HG03066 (cell line): Measurements from ENCODE around the gene LTA.
"Not testable (repeated sequence)": the region's sequence is repeated elsewhere in the genome, so short reads cannot be mapped to it uniquely, and the experiment has no call there.

Experiments used
- ATAC-seq: cut with Tn5 transposase; IDR thresholded peaks from one replicate; pipeline ENCODE4 v1.9.1; 2021; ENCODE audit warnings: low read depth; ENCODE audit not compliant: unreplicated experiment

The LTA gene

DNA sequence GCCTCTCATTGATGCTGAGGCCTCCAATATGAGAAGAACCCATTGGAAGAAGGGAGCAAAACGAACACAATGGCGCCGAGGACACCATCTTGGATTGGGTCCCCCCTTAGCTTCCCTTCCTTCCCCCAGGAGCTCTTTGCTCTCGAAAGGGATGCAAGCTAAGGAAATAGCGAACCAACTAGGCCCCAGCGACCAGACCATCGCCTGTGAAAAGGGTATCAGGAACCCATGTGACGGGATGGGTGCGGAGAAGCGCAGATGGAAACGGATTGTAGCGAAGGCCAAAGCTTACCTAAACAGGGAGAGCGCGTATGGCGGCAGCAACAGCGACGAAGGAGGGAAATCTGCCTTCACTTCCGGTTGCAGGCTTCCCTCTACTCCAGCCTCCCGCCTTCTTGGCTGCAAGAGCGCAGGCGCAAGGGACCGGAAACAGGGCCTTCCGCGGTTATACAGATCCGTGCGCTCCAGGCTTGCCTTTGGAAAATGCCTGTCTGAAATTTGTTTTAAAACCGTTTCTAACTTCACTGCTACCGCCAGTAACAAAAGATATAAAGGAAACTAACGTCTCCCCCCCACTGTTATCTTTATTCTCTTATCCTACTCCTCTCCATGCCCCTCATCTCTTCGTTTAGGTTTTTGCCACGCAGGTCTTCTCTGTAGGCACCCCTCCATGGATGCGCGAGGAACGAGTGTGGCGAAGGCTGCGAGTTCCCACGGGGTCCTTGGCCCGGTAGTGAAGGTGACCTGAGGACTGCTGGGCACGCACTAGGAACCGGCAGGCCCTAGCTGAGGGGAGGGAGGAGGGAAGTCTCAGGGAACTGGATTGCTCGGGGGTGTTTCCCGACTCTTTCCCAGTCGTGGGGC lies 30.2 kb upstream of the LTA start, which contains the start of gene DDX39B:
Gene DDX39B (minus strand): TSS at position 346 of the 864 bp plus-strand sequence. CDS start 1,471 bp downstream, outside the sequence.
- ATAC-seq, result peak; percentile 65

DNA sequence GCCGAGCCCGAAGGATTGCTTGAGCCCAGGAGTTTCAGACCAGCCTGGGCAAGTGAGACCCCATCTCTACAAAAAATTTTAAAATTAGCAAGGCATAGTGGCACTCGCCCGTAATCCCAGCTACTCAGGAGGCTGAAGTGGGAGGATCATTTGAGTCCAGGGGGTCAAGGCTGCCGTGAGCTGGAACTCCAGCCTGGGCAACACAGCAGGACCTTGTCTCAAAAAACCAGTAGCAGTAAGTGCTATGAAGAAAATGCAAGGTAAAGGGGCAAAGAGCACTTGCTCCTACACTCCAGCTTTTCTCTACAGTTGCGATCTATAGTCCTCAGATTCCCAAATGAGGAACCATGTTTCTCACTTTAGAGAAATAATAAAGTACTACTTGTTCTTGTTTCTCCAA lies 28.4 kb upstream of the LTA start:
- no peak for ATAC-seq

DNA sequence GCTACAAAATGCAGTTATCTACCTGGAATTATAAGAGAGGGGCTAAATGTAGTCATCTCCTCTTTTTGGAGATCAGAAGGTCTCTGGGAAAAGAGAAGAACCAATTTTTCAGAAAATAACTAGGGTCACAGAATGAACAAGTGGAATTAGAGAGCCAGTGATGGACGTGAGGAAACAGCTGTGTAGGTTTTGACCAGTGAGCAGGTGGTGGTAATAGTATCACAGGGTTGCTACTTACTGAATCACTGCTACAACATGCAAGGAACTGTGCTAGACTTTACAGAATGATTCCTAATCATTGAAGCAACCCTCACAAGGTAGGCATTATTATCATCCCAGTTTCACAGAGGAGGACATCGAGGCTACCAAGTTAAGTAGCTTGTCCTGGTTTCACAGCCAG lies 27.4 kb upstream of the LTA start:
- ATAC-seq, result no peak

DNA sequence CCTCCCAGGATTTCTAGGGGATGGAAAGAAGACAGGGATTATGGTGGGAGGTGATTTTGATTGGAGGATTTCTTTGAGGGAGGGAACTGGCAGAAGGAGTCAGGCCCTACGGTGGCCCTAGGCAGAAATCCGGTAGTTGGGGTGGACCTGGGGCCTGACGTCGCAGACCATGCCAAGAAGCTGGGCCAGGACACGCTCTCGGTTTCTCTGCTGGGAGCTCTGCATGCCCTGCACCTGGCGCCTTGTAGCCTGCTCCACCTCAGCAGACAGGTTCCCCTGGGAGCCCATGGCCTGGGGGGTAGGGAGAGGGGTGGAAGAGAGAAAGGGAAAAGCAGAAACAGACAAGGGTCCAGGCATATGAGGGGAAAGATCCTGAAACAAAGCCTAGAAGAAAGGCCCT lies 26.8 kb upstream of the LTA start:
- ATAC-seq, result no peak

DNA sequence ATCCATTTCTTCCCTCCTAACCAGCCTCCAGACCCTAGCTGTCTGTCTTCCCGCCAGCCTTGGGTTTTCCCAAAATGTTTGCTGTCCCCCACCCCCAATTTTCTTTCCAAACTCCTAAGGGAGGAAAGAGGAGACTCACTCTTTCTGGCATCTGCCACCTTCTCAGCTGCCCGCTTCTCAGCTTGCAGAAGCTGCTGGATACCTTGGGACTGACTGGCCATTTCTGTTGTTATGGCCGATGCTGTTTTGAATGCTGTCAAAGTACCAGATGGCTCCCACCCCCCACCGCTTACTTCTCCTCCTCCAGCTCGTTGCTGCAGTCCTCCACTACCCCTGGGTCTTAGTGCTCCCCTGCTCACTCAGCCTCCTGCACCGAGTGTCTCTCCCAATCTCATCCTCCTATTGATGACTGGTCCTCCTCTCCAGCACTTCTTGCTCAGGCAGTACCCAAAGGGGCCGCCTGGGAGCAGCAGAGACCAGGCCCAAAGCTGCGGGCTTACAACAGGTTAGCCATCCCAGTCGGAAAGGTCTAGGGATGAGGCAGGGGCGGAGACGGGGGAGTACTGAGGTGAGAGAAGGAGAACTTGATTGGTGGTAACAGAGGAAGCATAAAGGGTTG lies 25.6 kb upstream of the LTA start, which contains the start of gene ATP6V1G2:
Gene ATP6V1G2 (minus strand): TSS at position 270 of the 619 bp plus-strand sequence. CDS start 49 bp downstream, at position 221.
- ATAC-seq, result no peak

DNA sequence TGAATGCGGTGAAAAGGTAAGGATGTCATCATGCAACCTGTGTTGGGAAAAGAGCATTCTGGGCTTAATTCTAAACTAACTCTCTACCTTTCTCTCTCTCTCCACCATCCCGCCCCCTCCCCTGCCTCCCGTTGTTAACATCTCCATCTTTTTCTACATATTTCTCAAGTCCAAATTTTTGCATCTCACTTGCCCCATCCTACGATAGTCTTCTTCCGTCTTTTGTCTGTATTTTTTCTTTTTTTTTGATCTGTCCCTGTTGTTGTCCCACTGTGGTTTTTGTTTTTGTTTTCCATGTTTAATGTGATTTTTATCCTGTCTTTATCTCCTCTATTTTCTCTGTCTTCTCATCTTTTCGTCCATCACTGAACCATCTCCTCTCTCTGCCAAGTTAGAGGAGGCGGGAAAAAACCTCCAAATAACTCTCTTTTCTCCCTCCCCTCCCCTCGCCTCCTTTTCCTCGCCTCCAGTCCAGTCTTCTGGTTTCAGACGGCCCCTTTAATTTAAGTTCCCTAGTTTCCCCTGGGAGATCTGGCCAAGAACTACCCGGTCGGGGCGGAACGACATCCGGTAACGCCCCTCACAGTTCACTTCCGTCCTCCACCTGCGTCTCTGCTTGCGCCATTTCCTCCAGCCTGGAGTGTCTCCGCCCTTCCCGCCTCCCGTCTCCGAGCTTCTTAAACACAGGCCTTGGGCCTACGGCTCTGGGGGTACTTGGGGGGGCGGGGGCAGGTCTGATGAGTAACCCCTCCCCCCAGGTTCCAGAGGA lies 24.9 kb upstream of the LTA start, which contains the start of gene NFKBIL1:
Gene NFKBIL1 (plus strand): TSS at position 651 of the 769 bp plus-strand sequence. CDS start 87 bp downstream, at position 738.
- peak; percentile 58 for ATAC-seq

DNA sequence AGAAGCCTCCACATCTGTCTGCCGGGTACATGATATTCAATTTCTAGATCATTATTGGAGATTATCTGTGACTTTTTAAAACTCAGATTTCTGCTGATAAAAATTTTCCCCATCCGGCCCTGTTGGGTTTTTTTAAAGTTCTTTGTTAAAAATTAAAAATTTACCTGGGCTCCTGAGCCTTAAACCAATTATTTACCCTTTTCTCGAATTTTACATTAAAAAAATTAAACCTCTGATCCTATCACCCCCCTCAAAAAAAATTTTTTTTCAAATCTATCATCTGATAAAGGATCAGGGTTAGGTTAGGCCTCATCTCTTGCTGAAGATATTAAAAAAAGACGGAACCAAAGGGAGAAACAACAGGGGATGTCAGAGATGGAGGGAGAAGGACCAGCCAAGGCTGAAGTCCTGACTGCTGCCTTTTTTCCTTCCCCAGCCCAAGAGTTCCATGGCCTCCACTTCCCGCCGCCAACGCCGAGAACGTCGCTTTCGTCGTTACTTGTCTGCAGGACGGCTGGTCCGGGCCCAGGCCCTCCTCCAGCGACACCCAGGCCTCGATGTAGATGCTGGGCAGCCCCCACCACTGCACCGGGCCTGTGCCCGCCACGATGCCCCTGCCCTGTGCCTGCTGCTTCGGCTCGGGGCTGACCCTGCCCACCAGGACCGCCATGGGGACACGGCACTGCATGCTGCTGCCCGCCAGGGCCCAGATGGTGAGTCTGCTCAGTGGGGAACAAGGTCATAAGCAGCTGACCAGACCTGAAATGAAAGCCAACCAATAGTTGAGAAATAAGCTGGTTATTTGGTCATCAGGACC lies 24.2 kb upstream of the LTA start:
- no peak for ATAC-seq

DNA sequence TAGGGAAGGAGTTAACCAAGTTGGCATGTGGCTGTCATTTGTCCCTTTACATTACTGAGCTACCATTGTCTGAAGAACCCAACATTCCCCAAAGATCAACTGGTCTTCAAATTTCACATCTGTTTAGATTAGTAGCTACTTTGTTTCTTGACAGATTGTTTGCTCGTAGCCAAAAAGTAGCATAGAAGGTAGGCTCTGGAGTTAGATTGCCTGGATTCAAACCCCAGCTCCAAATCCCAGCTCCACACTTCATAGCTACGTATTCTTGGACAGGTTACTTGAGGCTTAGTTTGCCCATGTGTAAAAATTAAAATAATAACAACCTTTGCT lies 23.6 kb upstream of the LTA start:
- ATAC-seq, result no peak

DNA sequence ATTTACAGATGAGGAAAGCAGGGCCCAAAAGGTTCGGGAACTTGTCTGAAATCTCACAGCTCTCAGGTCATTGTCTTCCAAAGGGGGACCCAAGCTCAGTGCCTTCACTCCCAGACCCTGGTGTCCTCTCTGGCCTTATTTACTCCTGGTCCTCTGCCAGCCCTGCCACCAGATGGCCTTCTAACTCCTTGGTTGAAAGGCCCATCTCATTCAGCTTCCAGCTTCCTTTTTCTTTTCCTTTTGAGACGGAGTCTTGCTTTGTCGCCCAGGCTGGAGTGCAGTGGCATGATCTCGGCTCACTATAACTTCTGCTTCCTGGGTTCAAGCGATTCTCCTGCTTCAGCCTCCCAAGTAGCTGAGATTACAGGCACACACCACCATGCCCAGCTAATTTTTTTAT lies 20.7 kb upstream of the LTA start:
- ATAC-seq, result not testable (repeated sequence)

DNA sequence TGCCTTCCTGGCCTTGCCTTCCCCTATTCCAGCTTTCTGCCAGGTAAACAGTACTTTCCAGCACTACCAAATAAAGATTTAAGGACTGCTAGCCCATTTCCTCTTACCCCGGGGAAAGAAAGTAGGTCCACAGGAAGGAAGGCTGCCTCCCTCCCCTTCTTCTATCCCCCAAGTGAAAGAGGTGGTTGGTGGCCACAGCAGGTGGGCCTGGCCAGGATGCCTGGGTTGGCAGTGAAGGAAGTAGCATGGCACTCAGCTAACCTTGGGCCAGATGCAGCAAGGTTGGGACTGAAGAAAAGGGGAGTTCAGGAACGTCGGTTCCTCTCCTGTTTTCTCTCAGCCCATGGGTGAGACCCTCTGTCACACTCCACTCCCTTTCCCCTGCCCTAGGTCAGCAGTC lies 15.8 kb upstream of the LTA start:
- ATAC-seq, result no peak

DNA sequence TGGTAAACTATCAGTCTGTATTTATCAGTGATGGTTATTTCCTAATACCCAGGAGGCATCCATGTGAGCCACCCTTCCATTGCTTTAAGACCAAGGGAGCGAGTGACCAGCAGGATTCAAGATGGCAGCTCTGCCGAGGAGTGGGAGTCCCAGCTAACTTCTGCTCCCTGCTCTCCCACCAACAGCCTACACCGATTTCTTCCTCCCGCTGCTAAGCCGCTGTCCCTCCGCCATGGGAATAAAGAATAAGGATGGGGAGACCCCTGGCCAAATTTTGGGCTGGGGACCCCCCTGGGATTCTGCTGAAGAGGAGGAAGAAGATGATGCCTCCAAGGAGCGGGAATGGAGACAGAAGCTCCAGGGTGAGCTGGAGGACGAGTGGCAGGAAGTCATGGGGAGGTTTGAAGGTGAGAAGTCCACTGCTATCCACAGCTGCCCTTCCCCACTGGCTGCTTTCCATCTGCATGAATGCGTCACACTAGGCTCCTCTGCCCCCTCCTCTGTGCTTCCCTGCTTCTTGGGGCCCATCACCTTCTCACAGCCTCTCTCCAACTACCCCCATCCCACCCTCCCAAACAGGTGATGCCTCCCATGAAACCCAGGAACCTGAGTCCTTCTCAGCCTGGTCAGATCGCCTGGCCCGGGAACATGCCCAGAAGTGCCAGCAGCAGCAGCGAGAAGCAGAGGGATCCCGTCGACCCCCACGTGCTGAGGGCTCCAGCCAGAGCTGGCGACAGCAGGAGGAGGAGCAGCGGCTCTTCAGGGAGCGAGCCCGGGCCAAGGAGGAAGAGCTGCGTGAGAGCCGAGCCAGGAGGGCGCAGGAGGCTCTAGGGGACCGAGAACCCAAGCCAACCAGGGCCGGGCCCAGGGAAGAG lies 14.4 kb upstream of the LTA start:
- ATAC-seq, result no peak

DNA sequence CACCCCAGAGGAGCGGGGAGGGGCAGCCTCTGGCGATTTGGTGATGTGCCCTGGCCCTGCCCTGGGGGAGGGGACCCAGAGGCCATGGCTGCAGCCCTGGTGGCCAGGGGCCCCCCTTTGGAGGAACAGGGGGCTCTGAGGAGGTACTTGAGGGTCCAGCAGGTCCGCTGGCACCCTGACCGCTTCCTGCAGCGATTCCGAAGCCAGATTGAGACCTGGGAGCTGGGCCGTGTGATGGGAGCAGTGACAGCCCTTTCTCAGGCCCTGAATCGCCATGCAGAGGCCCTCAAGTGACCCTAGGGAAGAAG lies 13.8 kb upstream of the LTA start:
- ATAC-seq, result no peak

DNA sequence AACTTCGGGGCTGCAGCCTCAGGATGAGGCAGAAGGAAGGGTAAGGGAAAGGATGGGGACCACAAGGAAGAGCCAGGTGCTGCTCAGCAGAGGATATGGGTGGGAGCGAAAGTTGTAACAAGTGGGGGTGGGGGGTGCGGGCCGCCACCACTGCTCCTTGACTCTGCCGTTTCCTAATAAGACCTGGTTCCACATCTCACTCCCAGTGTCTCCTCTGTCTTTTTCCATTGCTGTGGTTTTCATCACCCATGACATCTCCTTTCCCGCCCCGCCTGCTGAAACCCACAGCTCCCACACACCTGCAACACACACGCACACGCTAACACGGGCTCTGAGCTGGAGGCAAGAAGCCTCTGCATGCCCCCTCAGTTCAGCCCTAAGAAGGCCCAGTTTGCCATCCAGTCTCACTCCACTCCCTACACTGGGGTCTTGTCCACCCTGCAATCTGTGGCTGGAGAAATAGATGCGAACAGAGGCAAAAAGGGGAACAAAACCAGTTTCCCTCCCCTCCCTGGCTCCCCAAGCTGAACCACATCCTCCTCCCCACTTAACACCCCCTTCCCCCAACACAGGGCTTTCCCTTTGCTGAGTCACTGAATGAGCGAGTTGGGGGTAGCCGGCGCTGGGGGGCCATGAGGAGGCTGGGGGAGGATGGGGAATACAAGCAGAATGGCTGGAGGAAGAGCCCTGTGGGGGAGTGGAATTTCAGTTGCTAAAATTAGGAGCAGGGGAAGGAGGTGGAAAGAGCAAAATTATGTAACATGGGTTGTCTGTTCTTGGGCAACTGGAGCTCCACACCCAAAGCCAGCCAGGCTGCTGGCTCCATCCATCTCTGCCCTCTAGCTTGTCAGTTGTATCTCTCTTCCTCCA lies 13.2 kb upstream of the LTA start:
- no peak for ATAC-seq

DNA sequence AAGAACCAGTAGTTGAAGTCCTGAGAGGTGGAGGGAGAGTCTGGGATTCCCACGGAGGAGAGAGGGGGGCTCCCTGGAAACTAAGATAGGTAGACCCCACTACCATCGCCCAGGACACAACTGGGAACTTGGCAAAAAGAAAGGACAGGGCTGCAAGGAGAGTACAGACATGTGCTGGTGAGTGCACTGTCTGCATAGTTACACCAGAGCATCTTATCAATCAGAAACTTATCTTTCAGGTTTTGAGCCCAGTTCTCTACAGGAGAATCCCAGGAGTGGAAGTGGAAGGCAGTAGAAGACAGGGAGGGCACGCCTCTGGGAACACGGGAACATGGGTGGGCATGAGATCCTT lies 12.5 kb upstream of the LTA start:
- no peak for ATAC-seq

DNA sequence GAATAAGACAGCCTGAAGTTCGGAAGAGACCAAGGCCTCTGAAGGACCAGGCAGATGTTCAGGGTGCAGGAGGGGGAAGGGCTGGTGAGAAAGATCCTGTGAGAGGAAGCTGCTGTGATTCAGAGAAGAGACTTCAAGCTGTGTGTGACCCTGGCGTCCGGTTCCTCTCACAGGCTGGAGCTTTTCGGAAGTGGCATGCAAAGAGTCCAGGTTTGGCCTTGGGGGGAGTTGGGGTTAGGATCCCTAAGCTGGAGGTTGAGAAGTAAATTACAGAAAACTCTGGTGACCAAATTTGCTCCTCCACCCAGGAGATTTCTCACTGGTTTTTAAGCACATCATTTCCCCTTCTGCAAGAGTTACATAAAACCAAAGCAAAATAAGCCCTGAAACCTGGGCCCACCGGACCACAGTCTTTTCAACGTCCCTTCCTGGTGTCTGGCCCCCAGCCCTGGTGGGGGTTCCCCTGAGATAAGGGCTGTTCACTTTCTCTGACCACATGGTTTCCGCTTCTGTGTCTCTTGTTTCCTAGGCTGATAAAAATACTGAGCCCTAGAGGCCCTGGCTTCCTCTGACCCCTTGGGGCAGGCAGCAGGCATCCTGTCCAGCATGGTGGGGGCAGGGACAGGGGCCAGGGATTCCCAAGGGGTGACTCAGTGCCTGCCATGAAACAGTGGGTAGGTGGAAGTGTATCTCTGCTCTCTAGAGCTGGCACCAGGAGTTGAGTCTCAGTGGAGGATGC lies 12.0 kb upstream of the LTA start:
- ATAC-seq, result peak; percentile 67

DNA sequence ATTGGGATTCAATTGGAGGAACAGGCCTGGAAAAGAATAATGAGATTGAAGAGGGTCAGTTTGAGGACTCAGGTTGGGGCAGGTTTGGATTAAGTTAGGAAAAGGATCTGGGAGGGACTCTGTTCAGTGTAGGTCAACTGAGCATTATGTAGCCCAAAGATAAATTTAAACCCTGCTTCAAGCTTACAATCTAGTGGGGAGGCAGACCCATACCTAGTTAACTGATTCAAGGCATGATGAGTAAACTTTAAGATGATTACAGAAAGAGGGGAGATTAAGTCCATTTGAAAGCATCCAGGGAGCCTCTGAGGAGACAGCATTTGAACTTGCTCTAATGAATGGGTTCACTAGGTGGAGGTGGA lies 11.4 kb upstream of the LTA start:
- no peak for ATAC-seq

DNA sequence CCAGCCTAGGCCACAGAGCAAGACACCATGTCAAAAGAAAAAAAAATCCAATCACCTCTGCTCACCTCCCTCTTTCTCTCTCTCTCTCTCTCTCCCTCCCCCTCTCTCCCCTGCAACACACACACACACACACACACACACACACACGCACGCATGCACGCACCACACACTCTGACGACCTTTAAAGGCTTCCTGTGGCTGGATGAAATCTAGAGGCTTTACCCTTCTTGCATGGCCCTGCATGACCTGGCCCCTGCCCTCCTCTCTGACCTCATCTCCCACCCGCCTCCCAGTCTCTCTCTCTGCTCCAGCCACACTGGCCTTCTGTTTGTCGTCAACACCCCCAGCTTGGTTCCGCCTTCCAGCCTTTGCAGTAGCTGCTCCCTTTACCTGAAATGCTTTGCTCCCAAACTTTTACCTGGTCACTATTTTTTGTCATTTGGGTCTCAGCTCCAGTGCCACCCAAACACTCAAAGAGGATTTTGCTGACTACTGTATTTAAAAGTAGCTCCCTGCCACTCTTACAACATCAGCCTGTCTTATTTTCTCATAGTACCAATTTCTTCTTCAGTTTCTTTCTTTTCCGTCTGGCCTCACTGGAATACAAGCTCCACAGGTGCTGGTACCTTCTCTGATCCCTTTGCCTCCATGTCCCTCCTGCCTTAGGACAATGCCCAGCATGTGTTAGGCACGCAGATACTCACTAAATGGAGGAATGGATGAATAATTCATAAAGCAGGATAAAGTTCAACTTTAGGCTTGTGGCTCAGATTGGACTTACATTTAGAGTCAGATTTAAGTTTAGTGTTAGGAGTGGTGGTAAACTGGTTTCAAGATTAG lies 4.3 kb upstream of the LTA start:
- no peak for ATAC-seq
